Measurements from ENCODE around the gene ATG2B. TPM values are rescaled to one million over a fixed set of nuclear protein-coding genes. Genes with fewer than 3 reads are reported as not detected.
A peak's percentile ranks its signal among the peaks of the same experiment; 100 is the strongest.

The ATG2B gene
- total and polyA plus RNA-seq, 2 of the 4 experiments (the other 2 are of a cell fraction): 6.9 to 22.0 TPM

DNA sequence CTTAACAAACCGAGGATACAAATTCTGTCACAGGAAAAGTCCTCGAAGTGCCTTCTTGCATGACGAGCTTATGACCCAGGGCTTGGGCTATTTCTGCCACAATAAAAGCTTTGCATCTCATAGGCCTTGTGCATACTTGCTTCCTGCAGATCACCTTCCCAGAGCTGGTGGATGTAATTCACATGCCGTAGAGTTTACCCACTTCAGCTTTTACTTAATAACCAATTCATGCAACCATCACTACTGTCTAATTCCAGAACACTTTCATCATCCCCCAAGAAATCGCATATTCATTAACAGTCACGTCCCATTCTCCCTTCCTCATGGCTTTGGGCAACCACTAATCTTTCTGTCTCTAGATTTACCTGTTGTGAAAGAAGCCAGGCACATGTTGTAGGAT, 116.1 kb downstream of the ATG2B start:
- Histone ChIP-seq H2BK120ac (ENCODE audit: low read depth, low read length) (peak overlapping the region; percentile 58), H3K9me3 (ENCODE audit: control insufficient read depth, insufficient read depth, low read length) (no peaks in the 10 kb centered on the region), H3K9me1 (ENCODE audit: insufficient read depth, low read length) (peaks cover 16% of the 10 kb centered on the region), H3K79me1 (ENCODE audit: low read depth in 1 of 2, low read length in 2 of 2) (peaks cover 19 to 70% of the 10 kb centered on the region in 2 experiments; a peak in 3 of 4 replicates), H3K14ac (replicated peaks; ENCODE audit: low read depth, low read length) (0 out of 2 replicates have a peak overlapping the region, but pooled peaks have one; percentile 33), H3K23ac (ENCODE audit: low read depth, low read length) (no peak overlapping the region), H2BK20ac (ENCODE audit: low read depth, low read length) (peak overlapping the region; percentile 41), H4K91ac (ENCODE audit: insufficient read depth, low read depth, low read length) (peak overlapping the region; percentile 26), H3K27ac (ENCODE audit: insufficient read depth, low read length) (peak overlapping the region; percentile 54), H3K9ac (ENCODE audit: low read depth, low read length) (no peak overlapping the region), H2AK9ac (replicated peaks; ENCODE audit: low read depth, low read length, poor library complexity) (no peak overlapping the region), H3K56ac (ENCODE audit: extremely low read depth, insufficient read depth, low read length) (no peak overlapping the region; the same call in 1 of the 2 replicates), H3K4me2 (ENCODE audit: low read depth, low read length) (no peak overlapping the region), H3K27me3 (ENCODE audit: control insufficient read depth, insufficient read depth, low read length) (no peaks in the 10 kb centered on the region), H4K20me1 (ENCODE audit: insufficient read depth, low read length) (peaks cover 7% of the 10 kb centered on the region), H3K36me3 (ENCODE audit: control insufficient read depth, insufficient read depth, low read length) (peaks cover 34% of the 10 kb centered on the region), H2AK5ac (ENCODE audit: low read depth, low read length) (peak overlapping the region; percentile 46), H4K8ac (ENCODE audit: low read depth in 2 of 2, low read length in 2 of 2) (peak overlapping the region; percentile 1 to 55; a peak in 3 of 4 replicates), H2AFZ (replicated peaks; ENCODE audit: low read length, poor library complexity) (no peak overlapping the region), H3K18ac (ENCODE audit: low read depth, low read length) (peak overlapping the region; percentile 19; the same call in 1 of the 2 replicates), H3K4ac (ENCODE audit: low read depth, low read length) (peak overlapping the region; percentile 38), H4K5ac (ENCODE audit: low read depth, low read length) (peak overlapping the region; percentile 52; the same call in 1 of the 2 replicates), H2BK5ac (ENCODE audit: low read depth, low read length, poor library complexity, severe bottlenecking) (peak overlapping the region; percentile 89), H3K4me1 (ENCODE audit: control insufficient read depth, insufficient read depth, low read length) (peaks cover 23% of the 10 kb centered on the region), H3K4me3 (ENCODE audit: insufficient read depth, low read depth, low read length) (no peak overlapping the region), H2BK15ac (ENCODE audit: low read depth, low read length) (peak overlapping the region; percentile 20; the same call in 2 of the 3 replicates)
- BruUV-seq (replicated peaks): no TSS peak
- dilution Hi-C loops (cut with HindIII; ENCODE audit: low sequenced_read_pairs, unreplicated experiment) (no loop called here), intact Hi-C loops (cut with micrococcal nuclease) (no loop called here), in situ Hi-C loops (cut with MboI; ENCODE audit: low sequenced_read_pairs) (no loop called here)
- POLR2A ChIA-PET (ENCODE audit: unreplicated experiment): interaction anchor here (0.6 kb wide), 1 partner anchor 12 kb away, joined by 24 read pairs; no protein-coding TSS in a partner anchor
- ATAC-seq (ENCODE audit: low read depth) (no peak), DNase-seq (no peak)
- 95% methylated on average over 3 of the region's 6 CpGs; no CpG with 5 or more reads in 1 of the 2 experiments for WGBS, 2 experiments (ENCODE audit: extremely low coverage in 2 of 2, insufficient read length in 1 of 2)
- CTCF ChIA-PET: no interaction called here
- no peak for TF ChIP-seq FOS (IDR thresholded peaks at IDR 0.05; ENCODE audit: low read depth, low read length)
- no peak for TF ChIP-seq MAZ (IDR thresholded peaks at IDR 0.05; ENCODE audit: borderline replicate concordance, low read depth, low read length)
- TF ChIP-seq CHD1 (IDR thresholded peaks at IDR 0.05; ENCODE audit: low read depth, low read length): no peak
- TF ChIP-seq MXI1 (IDR thresholded peaks at IDR 0.05; ENCODE audit: borderline replicate concordance, low read depth, low read length): no peak
- TF ChIP-seq SMC3 (IDR thresholded peaks at IDR 0.05; ENCODE audit: low read depth, low read length): no peak
- no peak for TF ChIP-seq RCOR1 (IDR thresholded peaks at IDR 0.05; ENCODE audit: insufficient replicate concordance, low read length)
- TF ChIP-seq, protein P1, sequence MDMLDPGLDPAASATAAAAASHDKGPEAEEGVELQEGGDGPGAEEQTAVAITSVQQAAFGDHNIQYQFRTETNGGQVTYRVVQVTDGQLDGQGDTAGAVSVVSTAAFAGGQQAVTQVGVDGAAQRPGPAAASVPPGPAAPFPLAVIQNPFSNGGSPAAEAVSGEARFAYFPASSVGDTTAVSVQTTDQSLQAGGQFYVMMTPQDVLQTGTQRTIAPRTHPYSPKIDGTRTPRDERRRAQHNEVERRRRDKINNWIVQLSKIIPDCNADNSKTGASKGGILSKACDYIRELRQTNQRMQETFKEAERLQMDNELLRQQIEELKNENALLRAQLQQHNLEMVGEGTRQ (IDR thresholded peaks at IDR 0.05; ENCODE audit: low read depth, low read length): no peak
- TF ChIP-seq NFE2L2 (IDR thresholded peaks at IDR 0.05; ENCODE audit: low read depth, low read length): no peak
- no peak for TF ChIP-seq POLR2A (IDR thresholded peaks at IDR 0.05; ENCODE audit: low read depth, low read length)

Data from IMR-90 (cell line).